Measurements from ENCODE around the gene TMEM134. TPM values are rescaled to one million over a fixed set of nuclear protein-coding genes. Genes with fewer than 3 reads are reported as not detected.

TMEM134 gene
- polyA plus RNA-seq, 2 of the 4 experiments (the other 2 are of a cell fraction) = 18.8 to 20.6 TPM

GRCh38 chr11:67420147-67420645 is 48.9 kb downstream of the TMEM134 start:
- 27% methylated on average over 8 of the region's 15 CpGs for WGBS (ENCODE audit: missing lambda C conversion rate)
- no peak for DNase-seq (ENCODE audit: low read depth in 1 of 2, low spot score in 1 of 2)
- no peaks in the 10 kb centered on the region for H3K9me3 ChIP-seq
- H3K27ac ChIP-seq = peak overlapping the region; percentile 75 to 90
- ATAC-seq = peak in 1 of 2 experiments; percentile 1; a peak in 1 of 6 replicates
- peak overlapping the region; percentile 97 for H3K4me2 ChIP-seq
- POLR2A ChIA-PET = interaction anchor here (1.1 to 1.7 kb wide), 4 partner anchors 19 to 131 kb away, joined by 4 to 12 read pairs (median 5); partner anchors contain the start of genes AIP, ANKRD13D, POLD4 and PPP1CA
- CTCF ChIA-PET = interaction anchor here (1.0 to 4.2 kb wide), 4 partner anchors 15 to 48 kb away, joined by 3 to 30 read pairs (median 5); partner anchors contain the start of genes PPP1CA and TBC1D10C
- peaks cover 32% of the 10 kb centered on the region for H3K4me1 ChIP-seq
- TF ChIP-seq SMC3 (IDR thresholded peaks at IDR 0.05) = no peak
- no peak for TF ChIP-seq HEYL (CRISPR knock-in tag; IDR thresholded peaks at IDR 0.05)
- no peak for TF ChIP-seq HOXB13 (CRISPR knock-in tag; IDR thresholded peaks at IDR 0.05; ENCODE audit: low read depth)
- TF ChIP-seq MAZ (IDR thresholded peaks at IDR 0.05; ENCODE audit: borderline replicate concordance, low read depth, low read length) = no peak
- TF ChIP-seq EP300 (IDR thresholded peaks at IDR 0.05) = no peak
- no peak for TF ChIP-seq POLR2A (IDR thresholded peaks at IDR 0.05; ENCODE audit: low read length)
- TF ChIP-seq CTCF (IDR thresholded peaks at IDR 0.05) = no peak
- no peak for TF ChIP-seq RARB (CRISPR knock-in tag; IDR thresholded peaks at IDR 0.05)
- TF ChIP-seq FOXS1 (CRISPR knock-in tag; IDR thresholded peaks at IDR 0.05) = no peak
- no peak for TF ChIP-seq CEBPB (IDR thresholded peaks at IDR 0.05)
- no peak for TF ChIP-seq E2F6 (IDR thresholded peaks at IDR 0.05; ENCODE audit: borderline replicate concordance, low read depth)
- no peak for TF ChIP-seq HES2 (IDR thresholded peaks at IDR 0.05)
- TF ChIP-seq CHD4 (IDR thresholded peaks at IDR 0.05; ENCODE audit: borderline replicate concordance) = no peak
- no peak for TF ChIP-seq ZSCAN20 (CRISPR knock-in tag; IDR thresholded peaks at IDR 0.05)
- TF ChIP-seq ZC3H11A (IDR thresholded peaks at IDR 0.05) = no peak
- no peak for TF ChIP-seq NR3C1 (IDR thresholded peaks at IDR 0.05)
- TF ChIP-seq ZFP36 (IDR thresholded peaks at IDR 0.05; ENCODE audit: borderline replicate concordance, partially characterized antibody) = no peak
- FAIRE-seq = no peak
- H3K4me3 ChIP-seq = peak overlapping the region; percentile 57

GRCh38 chr11:67419325-67420049 is 49.6 kb downstream of the TMEM134 start:
- DNase-seq (ENCODE audit: low read depth in 1 of 2, low spot score in 1 of 2) (no peak), FAIRE-seq (no peak), ATAC-seq (no peak)
- TF ChIP-seq BHLHE40 (IDR thresholded peaks at IDR 0.05; ENCODE audit: low read depth, low read length) (no peak), E2F6 (IDR thresholded peaks at IDR 0.05; ENCODE audit: borderline replicate concordance, low read depth) (no peak), EP300 (IDR thresholded peaks at IDR 0.05) (no peak), HDAC2 (IDR thresholded peaks at IDR 0.05) (no peak), ELK1 (IDR thresholded peaks at IDR 0.05; ENCODE audit: low read depth, low read length) (no peak), ZC3H11A (IDR thresholded peaks at IDR 0.05) (no peak), HOXB5 (CRISPR knock-in tag; IDR thresholded peaks at IDR 0.05) (no peak), REST (IDR thresholded peaks at IDR 0.05) (no peak), MAFK (IDR thresholded peaks at IDR 0.05; ENCODE audit: partially characterized antibody) (no peak)
- peak overlapping the region; percentile 97; the same call in 1 of the 3 replicates for H3K4me2 ChIP-seq
- CTCF ChIA-PET = interaction anchor here (0.6 to 4.2 kb wide), 7 partner anchors 9 to 68 kb away, joined by 3 to 30 read pairs (median 4); partner anchors contain the start of genes PPP1CA, RPS6KB2 and TBC1D10C
- 94% methylated on average over 13 of the region's 21 CpGs for WGBS (ENCODE audit: missing lambda C conversion rate)
- no peak overlapping the region for H3K4me3 ChIP-seq
- H3K4me1 ChIP-seq = peaks cover 37% of the 10 kb centered on the region
- POLR2A ChIA-PET = interaction anchor here (1.7 to 1.8 kb wide), 2 partner anchors 18 kb away, joined by 8 to 12 read pairs; partner anchors contain the start of gene PPP1CA
- H3K27ac ChIP-seq = no peak overlapping the region; a peak in 2 of 6 replicates
- H3K9me3 ChIP-seq = no peaks in the 10 kb centered on the region

Measured in A549 (cell line).